Kidney tubule cell (primary cell): ENCODE measurements around the gene LRP8.
A peak's percentile ranks its signal among the peaks of the same experiment; 100 is the strongest.
"Not testable (repeated sequence)": the region's sequence is repeated elsewhere in the genome, so short reads cannot be mapped to it uniquely, and the experiment has no call there.

ENCODE experiments used
- DNase-seq: peaks from one replicate; pipeline ENCODE4 v3.0.0-alpha.2; 2018; ENCODE audit warnings: low spot score

Gene LRP8

DNA sequence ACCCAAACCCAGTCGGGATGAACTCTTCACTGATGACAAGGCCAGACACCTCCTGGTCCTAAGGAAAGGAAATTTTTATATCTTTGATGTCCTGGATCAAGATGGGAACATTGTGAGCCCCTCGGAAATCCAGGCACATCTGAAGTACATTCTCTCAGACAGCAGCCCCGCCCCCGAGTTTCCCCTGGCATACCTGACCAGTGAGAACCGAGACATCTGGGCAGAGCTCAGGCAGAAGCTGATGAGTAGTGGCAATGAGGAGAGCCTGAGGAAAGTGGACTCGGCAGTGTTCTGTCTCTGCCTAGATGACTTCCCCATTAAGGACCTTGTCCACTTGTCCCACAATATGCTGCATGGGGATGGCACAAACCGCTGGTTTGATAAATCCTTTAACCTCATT is 117.5 kb downstream of the LRP8 start:
- no peak for DNase-seq

GRCh38 chr1:53207726-53208125 is 120.1 kb downstream of the LRP8 start:
- no peak for DNase-seq

GRCh38 chr1:53206735-53207379 is 121.0 kb downstream of the LRP8 start:
- no peak for DNase-seq

GRCh38 chr1:53206083-53206685 is 121.7 kb downstream of the LRP8 start:
- not testable (repeated sequence) for DNase-seq

DNA sequence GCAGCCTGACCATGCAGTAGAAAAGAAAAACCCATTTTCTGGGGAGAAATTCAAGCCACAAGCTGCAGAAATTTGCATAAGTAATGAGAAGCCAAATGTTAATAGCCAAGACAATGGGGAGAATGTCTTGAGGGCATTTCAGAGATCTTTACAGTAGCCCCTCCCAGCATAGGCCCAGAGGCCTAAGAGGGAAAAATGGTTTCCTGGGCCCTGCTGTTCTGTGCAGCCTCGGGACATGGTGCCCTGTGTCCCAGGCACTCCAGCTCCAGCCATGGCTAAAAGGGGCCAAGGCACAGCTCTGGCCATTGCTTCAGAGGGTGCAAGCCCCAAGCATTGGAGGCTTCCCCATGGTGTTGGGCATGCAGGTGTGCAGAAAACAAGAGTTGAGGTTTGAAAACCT is 122.4 kb downstream of the LRP8 start:
- DNase-seq = not testable (repeated sequence)

DNA sequence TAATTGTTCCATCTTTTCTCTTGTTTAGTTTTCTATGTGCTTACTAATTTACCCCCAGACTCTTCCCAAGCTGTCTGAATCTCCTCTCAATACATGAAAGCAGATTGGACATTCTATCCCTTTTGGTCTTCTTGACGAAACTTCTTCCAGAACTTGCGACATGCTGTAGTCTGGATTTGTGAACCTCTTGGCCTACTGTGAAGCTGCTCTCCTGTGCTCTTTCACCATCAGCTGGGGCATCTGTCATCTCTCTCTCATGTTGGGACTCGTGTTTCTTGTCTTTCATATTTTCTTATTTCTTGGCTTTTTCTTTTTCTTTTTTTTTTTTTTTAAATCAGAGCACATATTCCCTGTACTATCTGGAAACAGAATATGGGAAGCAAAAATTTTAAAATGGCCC is 124.4 kb downstream of the LRP8 start:
- no peak for DNase-seq

GRCh38 chr1:53198241-53198651 is 129.6 kb downstream of the LRP8 start:
- DNase-seq = no peak

GRCh38 chr1:53197291-53198200 is 130.3 kb downstream of the LRP8 start:
- DNase-seq = peak; percentile 22

DNA sequence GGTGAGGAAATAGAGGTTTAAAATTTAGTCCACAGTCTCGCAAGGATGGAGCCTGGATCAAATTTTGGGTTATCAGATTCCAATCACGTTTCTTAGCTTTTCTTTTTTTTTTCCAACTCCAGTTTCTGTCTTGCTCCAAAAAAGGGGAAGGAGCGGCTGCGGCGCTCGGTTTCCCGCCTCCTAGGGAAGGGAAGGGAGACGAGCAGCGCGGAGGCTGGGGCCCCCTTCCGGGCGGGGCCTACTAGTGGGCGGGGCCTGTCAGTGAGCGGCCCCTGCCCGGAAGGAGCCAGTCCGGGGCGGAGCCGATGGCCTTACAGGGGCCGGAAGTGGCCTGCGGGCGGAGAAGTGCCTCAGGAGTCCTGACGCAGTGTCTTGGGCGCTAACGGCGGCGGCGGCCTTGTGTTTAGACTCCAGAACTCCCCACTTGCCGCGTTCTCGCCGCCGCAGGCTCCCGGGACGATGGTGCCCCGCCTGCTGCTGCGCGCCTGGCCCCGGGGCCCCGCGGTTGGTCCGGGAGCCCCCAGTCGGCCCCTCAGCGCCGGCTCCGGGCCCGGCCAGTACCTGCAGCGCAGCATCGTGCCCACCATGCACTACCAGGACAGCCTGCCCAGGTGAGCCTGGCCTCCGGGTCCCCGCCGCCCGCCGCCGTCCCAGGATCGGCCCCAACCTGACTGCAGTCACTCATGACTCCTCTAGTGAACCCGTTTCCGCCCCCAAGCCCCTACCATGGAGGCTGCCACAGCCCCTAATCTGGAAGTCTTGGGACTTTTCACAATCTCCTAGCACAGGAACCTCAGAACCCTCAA is 131.2 kb downstream of the LRP8 start, which contains the start of gene CPT2:
CPT2 (plus strand) TSS at position 340 of the 806 bp plus-strand sequence; CDS start at position 460, 120 bp downstream.
- peak; percentile 92 for DNase-seq

- DNase-seq = peak; percentile 21
These were observed 131.8 kb downstream of the LRP8 start for GRCh38 chr1:53196017-53196484.

GRCh38 chr1:53195246-53196016 is 132.4 kb downstream of the LRP8 start:
- no peak for DNase-seq
